Panc1 (cell line): Measurements from ENCODE around the gene FBXO22. TPM values are rescaled to one million over a fixed set of nuclear protein-coding genes. Genes with fewer than 3 reads are reported as not detected.

Experiments
- ATAC-seq: fragments of 200-7000 bp; cut with Tn5 transposase; 2 replicates; pipeline ENCODE4 v1.9.1; 2020; ENCODE audit warnings: mild to moderate bottlenecking, moderate library complexity
- BruUV-seq: library from RNA; stranded (reverse); fragments of 400-500 nt; replicated peaks from 2 replicates; lab custom pipeline; 2021; lab: Mats Ljungman, UMichigan
- CTCF ChIA-PET: fragments of 300-600 bp; sonication (Branson Sonifier 250); formaldehyde crosslinking; loops from one replicate; lab custom pipeline; 2022; ENCODE audit warnings: antibody characterized with exemption; lab: Charles Lee
- POLR2A ChIA-PET: fragments of 300-600 bp; sonication (Branson Sonifier 250); formaldehyde crosslinking; loops from one replicate; lab custom pipeline; 2022; ENCODE audit warnings: antibody characterized with exemption; lab: Charles Lee
- DNase-seq: peaks from one replicate; pipeline ENCODE4 v3.0.0-alpha.2; 2010; ENCODE audit warnings: low read depth, low spot score
- H3K27ac ChIP-seq: 2 replicates; pipeline ENCODE4 v1.5.1; 2011; ENCODE audit warnings: mild to moderate bottlenecking, low read length, inconsistent platforms
- H3K27me3 ChIP-seq: fragments of 200-500 bp; sonication (Bioruptor generic); 2 replicates; pipeline ENCODE4 v1.6.0; 2014; ENCODE audit warnings: low read length, inconsistent platforms; ENCODE audit not compliant: control insufficient read depth, insufficient read depth
- H3K36me3 ChIP-seq: fragments of 200-500 bp; sonication (Bioruptor generic); 2 replicates; pipeline ENCODE4 v1.5.1; 2014; ENCODE audit warnings: inconsistent platforms, mild to moderate bottlenecking, low read length, moderate library complexity; ENCODE audit not compliant: control insufficient read depth, insufficient read depth
- H3K4me1 ChIP-seq: 2 replicates; pipeline ENCODE4 v1.5.1; 2011; ENCODE audit warnings: inconsistent platforms, mild to moderate bottlenecking, low read length, moderate library complexity; ENCODE audit not compliant: control insufficient read depth, insufficient read depth
- H3K4me3 ChIP-seq, 2 experiments: 2 replicates each; pipeline ENCODE4 v1.5.1; 2011 to 2012; ENCODE audit warnings: low read depth in 2 of 2, low read length in 2 of 2, mild to moderate bottlenecking in 2 of 2, inconsistent platforms in 1 of 2, moderate library complexity in 1 of 2
- H3K9me3 ChIP-seq: fragments of 200-500 bp; sonication (Bioruptor generic); 2 replicates; pipeline ENCODE4 v1.5.1; 2014; ENCODE audit warnings: low read depth, mild to moderate bottlenecking, inconsistent platforms, low read length, moderate library complexity; ENCODE audit not compliant: control insufficient read depth, insufficient read depth
- POLR2AphosphoS5 ChIP-seq: IDR thresholded peaks from 2 replicates; pipeline ENCODE4 v1.6.1; 2012; ENCODE audit warnings: mild to moderate bottlenecking, low read depth, low read length, moderate library complexity
- SIN3A ChIP-seq: IDR thresholded peaks from 2 replicates; pipeline ENCODE4 v1.6.1; 2012; ENCODE audit warnings: low read depth, mild to moderate bottlenecking, low read length, moderate library complexity, borderline replicate concordance; ENCODE audit not compliant: insufficient read depth
- TCF7L2 ChIP-seq: IDR thresholded peaks from 2 replicates; pipeline ENCODE4 v1.6.1; 2011; ENCODE audit warnings: mild to moderate bottlenecking, low read depth, low read length, inconsistent platforms
- in situ Hi-C: cut with HindIII; loops from 2 replicates; pipeline ENCODE4 v1.10.0; 2016; ENCODE audit warnings: low sequenced_read_pairs, low pct_unique_long_range_greater_than_20kb
- intact Hi-C: fragments of 100-400 bp; cut with micrococcal nuclease; formaldehyde crosslinking; loops from one replicate; pipeline ENCODE4 v1.10.0; 2022; ENCODE audit not compliant: unreplicated experiment
- total RNA-seq: library from RNA; stranded (reverse); gene quantifications from one replicate; pipeline ENCODE4 v1.2.1, GENCODE V29; 2021; ENCODE audit not compliant: unreplicated experiment
- TF ChIP-seq, protein P1 (sequence below): fragments of 450-650 bp; IDR thresholded peaks from 2 replicates; pipeline ENCODE4 v1.5.1; 2017; ENCODE audit warnings: mild to moderate bottlenecking
- TF ChIP-seq, protein P2 (sequence below), 2 experiments: IDR thresholded peaks; 2 replicates each; pipeline ENCODE4 v1.6.1; 2011 to 2012; ENCODE audit warnings: low read depth in 2 of 2, control low read depth in 1 of 2, low read length in 1 of 2, mild to moderate bottlenecking in 1 of 2, moderate library complexity in 1 of 2; ENCODE audit not compliant: insufficient read depth in 1 of 2

FBXO22 gene
- total RNA-seq, 1 experiment from 2014 or later = 65.9 TPM

DNA sequence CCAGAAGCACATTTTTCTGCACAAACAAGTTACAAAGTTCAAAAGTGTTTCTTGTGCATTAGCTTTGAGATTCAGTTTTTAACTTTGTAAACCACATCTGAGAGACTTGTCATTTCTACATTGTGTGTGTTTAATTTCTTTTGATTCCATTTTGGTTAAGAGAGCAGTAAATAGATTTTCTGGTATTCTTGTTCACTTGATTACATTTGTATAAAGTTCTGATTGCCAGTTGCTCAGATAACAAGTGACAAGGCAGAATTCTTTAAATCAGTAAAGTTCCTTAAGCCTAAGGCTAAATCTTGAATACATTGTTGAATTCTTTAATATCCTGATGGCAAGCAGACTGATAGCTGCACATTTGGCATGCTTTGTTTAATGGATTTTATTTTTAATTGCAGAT, 3.1 kb upstream of the FBXO22 start:
- ChIA-PET POLR2A (no interaction called here), CTCF (no interaction called here)
- Histone ChIP-seq H3K36me3 (peaks cover 8% of the 10 kb centered on the region), H3K27me3 (no peaks in the 10 kb centered on the region), H3K9me3 (no peaks in the 10 kb centered on the region), H3K4me3 (no peak overlapping the region), H3K27ac (no peak overlapping the region), H3K4me1 (peaks cover 26% of the 10 kb centered on the region)
- TF ChIP-seq TCF7L2 = no peak
- TF ChIP-seq, protein P1, sequence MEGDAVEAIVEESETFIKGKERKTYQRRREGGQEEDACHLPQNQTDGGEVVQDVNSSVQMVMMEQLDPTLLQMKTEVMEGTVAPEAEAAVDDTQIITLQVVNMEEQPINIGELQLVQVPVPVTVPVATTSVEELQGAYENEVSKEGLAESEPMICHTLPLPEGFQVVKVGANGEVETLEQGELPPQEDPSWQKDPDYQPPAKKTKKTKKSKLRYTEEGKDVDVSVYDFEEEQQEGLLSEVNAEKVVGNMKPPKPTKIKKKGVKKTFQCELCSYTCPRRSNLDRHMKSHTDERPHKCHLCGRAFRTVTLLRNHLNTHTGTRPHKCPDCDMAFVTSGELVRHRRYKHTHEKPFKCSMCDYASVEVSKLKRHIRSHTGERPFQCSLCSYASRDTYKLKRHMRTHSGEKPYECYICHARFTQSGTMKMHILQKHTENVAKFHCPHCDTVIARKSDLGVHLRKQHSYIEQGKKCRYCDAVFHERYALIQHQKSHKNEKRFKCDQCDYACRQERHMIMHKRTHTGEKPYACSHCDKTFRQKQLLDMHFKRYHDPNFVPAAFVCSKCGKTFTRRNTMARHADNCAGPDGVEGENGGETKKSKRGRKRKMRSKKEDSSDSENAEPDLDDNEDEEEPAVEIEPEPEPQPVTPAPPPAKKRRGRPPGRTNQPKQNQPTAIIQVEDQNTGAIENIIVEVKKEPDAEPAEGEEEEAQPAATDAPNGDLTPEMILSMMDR = no peak
- TF ChIP-seq, protein P2, sequence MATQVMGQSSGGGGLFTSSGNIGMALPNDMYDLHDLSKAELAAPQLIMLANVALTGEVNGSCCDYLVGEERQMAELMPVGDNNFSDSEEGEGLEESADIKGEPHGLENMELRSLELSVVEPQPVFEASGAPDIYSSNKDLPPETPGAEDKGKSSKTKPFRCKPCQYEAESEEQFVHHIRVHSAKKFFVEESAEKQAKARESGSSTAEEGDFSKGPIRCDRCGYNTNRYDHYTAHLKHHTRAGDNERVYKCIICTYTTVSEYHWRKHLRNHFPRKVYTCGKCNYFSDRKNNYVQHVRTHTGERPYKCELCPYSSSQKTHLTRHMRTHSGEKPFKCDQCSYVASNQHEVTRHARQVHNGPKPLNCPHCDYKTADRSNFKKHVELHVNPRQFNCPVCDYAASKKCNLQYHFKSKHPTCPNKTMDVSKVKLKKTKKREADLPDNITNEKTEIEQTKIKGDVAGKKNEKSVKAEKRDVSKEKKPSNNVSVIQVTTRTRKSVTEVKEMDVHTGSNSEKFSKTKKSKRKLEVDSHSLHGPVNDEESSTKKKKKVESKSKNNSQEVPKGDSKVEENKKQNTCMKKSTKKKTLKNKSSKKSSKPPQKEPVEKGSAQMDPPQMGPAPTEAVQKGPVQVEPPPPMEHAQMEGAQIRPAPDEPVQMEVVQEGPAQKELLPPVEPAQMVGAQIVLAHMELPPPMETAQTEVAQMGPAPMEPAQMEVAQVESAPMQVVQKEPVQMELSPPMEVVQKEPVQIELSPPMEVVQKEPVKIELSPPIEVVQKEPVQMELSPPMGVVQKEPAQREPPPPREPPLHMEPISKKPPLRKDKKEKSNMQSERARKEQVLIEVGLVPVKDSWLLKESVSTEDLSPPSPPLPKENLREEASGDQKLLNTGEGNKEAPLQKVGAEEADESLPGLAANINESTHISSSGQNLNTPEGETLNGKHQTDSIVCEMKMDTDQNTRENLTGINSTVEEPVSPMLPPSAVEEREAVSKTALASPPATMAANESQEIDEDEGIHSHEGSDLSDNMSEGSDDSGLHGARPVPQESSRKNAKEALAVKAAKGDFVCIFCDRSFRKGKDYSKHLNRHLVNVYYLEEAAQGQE (IDR thresholded peaks at IDR 0.05; ENCODE audit: insufficient read depth in 1 of 2, low read depth in 2 of 2, low read length in 1 of 2) = no peak
- no peak for TF ChIP-seq POLR2AphosphoS5
- TF ChIP-seq SIN3A = no peak
- no peak for ATAC-seq
- intact Hi-C loops (no loop called here), in situ Hi-C loops (no loop called here)
- DNase-seq = no peak
- BruUV-seq = no TSS peak

DNA sequence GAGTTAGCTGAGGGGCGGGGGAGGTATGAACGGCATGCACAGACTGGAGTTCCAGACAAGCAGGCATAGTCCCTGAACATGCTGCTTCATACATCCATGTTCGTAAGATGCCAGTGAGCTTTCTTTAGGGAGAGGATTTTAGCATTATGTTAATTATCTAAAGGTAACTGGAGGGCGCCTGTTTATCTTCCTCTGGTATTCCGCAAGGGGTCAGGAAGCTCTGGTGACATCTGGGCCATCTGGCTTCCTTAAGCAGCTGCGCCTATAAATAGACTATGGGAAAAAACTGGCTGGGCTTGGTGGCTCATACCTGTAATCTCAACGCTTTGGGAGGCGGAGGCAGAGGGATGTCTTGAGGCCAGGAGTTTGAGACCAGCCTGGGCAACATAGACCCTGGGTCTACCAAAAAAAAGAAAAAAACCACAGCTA, 1.5 kb upstream of the FBXO22 start:
- intact Hi-C loops = no loop called here
- no TSS peak for BruUV-seq
- in situ Hi-C loops = no loop called here

More for the DNA sequence above, 1.5 kb upstream of the FBXO22 start:
- DNase-seq (no peak), ATAC-seq (no peak)
- H3K27me3 ChIP-seq = no peaks in the 10 kb centered on the region
- peak overlapping the region; percentile 97 for H3K27ac ChIP-seq
- H3K9me3 ChIP-seq = no peaks in the 10 kb centered on the region
- POLR2A ChIA-PET = no interaction called here
- H3K4me1 ChIP-seq = peaks cover 31% of the 10 kb centered on the region
- TF ChIP-seq, protein P1 = no peak
- no peak for TF ChIP-seq SIN3A
- CTCF ChIA-PET = no interaction called here
- H3K4me3 ChIP-seq = no peak overlapping the region
- H3K36me3 ChIP-seq = peaks cover 22% of the 10 kb centered on the region
